Measurements from ENCODE around the gene COL25A1.
A peak's percentile ranks its signal among the peaks of the same experiment; 100 is the strongest.

COL25A1 gene

DNA sequence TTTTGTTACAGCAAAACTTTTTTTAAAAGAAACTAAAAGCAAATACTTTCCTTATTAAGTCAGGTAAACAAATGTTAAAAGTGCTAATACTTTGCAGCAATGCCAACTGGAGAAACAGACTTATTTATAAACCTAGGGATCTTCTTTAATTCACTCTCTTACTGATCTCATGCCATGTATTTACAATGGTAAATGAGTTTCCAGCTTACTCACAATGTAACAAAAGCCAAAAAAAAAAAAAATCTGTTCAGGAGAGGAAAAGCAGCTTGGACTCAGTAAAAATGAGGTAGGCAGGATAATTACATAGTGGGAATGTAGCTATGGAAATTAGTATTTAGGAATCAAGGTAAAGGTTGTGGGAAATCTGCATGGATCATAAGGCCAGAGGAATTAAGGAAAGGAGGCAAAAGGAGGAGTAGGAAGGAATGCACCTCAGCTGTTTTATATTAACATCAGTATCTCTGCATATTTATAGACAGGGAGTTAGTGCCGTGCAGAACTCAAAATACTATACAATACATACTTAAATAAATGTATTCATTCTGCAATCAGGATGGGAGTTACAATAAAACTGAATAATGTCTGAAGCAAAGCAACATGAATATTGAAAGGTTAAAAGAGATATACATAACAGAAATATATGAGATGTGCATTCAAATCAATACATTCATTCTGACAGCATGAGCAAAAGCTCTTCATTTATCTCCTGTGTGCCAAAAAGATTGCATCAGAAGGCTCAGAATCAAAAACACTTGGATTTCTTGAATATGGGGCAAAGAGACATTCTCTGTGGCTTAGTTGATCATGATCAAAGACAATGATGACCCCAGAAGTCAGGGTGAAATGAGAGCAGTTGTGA lies 481.7 kb downstream of the COL25A1 start:
- H3K9ac ChIP-seq (ENCODE audit: low read length in 5 of 5) = no peak overlapping the region

DNA sequence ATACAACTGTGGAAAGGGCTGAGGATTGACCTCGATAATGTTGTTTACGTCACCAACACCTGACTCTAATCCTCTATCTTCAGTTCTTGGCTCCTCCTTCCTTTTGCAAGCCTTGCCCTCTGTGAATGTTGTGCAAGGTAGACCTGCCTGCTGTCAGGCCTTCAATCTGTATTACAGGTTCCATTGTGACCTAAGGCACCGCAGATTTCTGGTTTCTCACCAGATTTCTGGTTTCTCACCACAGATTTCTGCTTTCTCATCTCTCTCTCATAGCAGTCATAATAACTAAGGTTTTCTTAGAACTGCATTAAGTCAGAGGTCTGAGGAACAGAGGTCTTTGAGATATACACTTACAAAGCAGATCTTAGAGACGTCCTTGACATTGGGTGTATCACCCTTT lies 488.1 kb downstream of the COL25A1 start:
- no peak overlapping the region for H3K27ac ChIP-seq (ENCODE audit: low read depth, low read length)
- no peak overlapping the region for H3K4me3 ChIP-seq (ENCODE audit: low read depth in 1 of 5, low read length in 5 of 5)
- H3K36me3 ChIP-seq (ENCODE audit: control insufficient read depth in 5 of 5, insufficient read depth in 5 of 5, low read length in 5 of 5) = no peaks in the 10 kb centered on the region
- H3K4me1 ChIP-seq (ENCODE audit: control insufficient read depth in 5 of 5, insufficient read depth in 5 of 5, low read length in 5 of 5) = no peaks in the 10 kb centered on the region
- no peak overlapping the region for H3K9ac ChIP-seq (ENCODE audit: low read length in 5 of 5)
- no peaks in the 10 kb centered on the region for H3K9me3 ChIP-seq (ENCODE audit: control insufficient read depth in 5 of 5, low read length in 5 of 5)
- H3K27me3 ChIP-seq (ENCODE audit: control insufficient read depth in 5 of 5, insufficient read depth in 4 of 5, low read length in 5 of 5) = no peaks in the 10 kb centered on the region

More for the DNA sequence above, 481.7 kb downstream of the COL25A1 start:
- H3K9me3 ChIP-seq (ENCODE audit: control insufficient read depth in 5 of 5, low read length in 5 of 5) = no peaks in the 10 kb centered on the region
- H3K4me1 ChIP-seq (ENCODE audit: control insufficient read depth in 5 of 5, insufficient read depth in 5 of 5, low read length in 5 of 5) = peaks cover 0 to 22% (median 8%) of the 10 kb centered on the region in 5 donors
- H3K27me3 ChIP-seq (ENCODE audit: control insufficient read depth in 5 of 5, insufficient read depth in 4 of 5, low read length in 5 of 5) = no peaks in the 10 kb centered on the region
- no peak overlapping the region for H3K4me3 ChIP-seq (ENCODE audit: low read depth in 1 of 5, low read length in 5 of 5)
- H3K27ac ChIP-seq (ENCODE audit: low read depth, low read length) = no peak overlapping the region
- H3K36me3 ChIP-seq (ENCODE audit: control insufficient read depth in 5 of 5, insufficient read depth in 5 of 5, low read length in 5 of 5) = no peaks in the 10 kb centered on the region

DNA sequence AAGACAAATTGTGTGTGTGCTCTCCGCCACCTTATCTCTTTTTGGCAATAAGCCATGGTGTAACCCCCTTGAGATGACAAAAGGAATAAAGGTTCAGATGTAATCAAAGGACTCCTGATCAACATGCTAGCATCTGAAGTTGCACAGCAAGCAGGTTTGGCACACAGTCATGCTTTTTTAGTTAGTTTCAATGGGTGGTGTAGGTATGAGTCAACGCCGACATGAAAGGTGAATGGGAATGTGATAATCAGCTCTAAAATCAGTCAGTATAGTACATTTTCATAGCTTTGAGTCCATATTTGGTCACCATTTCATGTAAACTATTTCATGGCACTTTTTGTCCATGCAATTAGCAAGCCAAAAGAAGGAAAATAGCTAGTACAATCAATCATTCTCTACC lies 489.2 kb downstream of the COL25A1 start:
- no peak overlapping the region for H3K4me3 ChIP-seq (ENCODE audit: low read depth in 1 of 5, low read length in 5 of 5)
- H3K9ac ChIP-seq (ENCODE audit: low read length in 5 of 5) = no peak overlapping the region
- no peaks in the 10 kb centered on the region for H3K36me3 ChIP-seq (ENCODE audit: control insufficient read depth in 5 of 5, insufficient read depth in 5 of 5, low read length in 5 of 5)
- no peaks in the 10 kb centered on the region for H3K4me1 ChIP-seq (ENCODE audit: control insufficient read depth in 5 of 5, insufficient read depth in 5 of 5, low read length in 5 of 5)
- H3K27ac ChIP-seq (ENCODE audit: low read depth, low read length) = no peak overlapping the region
- no peaks in the 10 kb centered on the region for H3K9me3 ChIP-seq (ENCODE audit: control insufficient read depth in 5 of 5, low read length in 5 of 5)
- H3K27me3 ChIP-seq (ENCODE audit: control insufficient read depth in 5 of 5, insufficient read depth in 4 of 5, low read length in 5 of 5) = no peaks in the 10 kb centered on the region

DNA sequence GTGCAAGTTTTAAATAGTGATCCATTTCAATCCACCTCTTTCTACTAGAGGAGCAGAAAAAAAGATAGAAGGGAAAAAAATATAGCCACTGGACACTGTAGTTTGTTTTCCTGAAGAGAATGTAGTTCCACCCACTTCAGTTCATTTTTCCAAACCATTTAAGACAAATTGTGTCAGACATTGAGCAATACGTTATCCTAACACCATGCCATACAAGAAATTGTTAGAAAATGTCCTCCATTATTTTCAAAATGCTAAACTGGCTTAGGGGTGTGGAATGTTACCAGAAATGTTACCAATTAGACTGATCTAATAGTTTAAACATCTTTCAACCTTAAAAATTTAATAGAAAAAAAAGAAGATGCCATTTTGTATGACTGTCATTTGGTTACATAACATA lies 491.0 kb downstream of the COL25A1 start:
- H3K36me3 ChIP-seq (ENCODE audit: control insufficient read depth in 5 of 5, insufficient read depth in 5 of 5, low read length in 5 of 5) = no peaks in the 10 kb centered on the region
- H3K9me3 ChIP-seq (ENCODE audit: control insufficient read depth in 5 of 5, low read length in 5 of 5) = no peaks in the 10 kb centered on the region
- no peaks in the 10 kb centered on the region for H3K4me1 ChIP-seq (ENCODE audit: control insufficient read depth in 5 of 5, insufficient read depth in 5 of 5, low read length in 5 of 5)
- no peak overlapping the region for H3K9ac ChIP-seq (ENCODE audit: low read length in 5 of 5)
- no peak overlapping the region for H3K27ac ChIP-seq (ENCODE audit: low read depth, low read length)
- H3K27me3 ChIP-seq (ENCODE audit: control insufficient read depth in 5 of 5, insufficient read depth in 4 of 5, low read length in 5 of 5) = no peaks in the 10 kb centered on the region
- H3K4me3 ChIP-seq (ENCODE audit: low read depth in 1 of 5, low read length in 5 of 5) = no peak overlapping the region

DNA sequence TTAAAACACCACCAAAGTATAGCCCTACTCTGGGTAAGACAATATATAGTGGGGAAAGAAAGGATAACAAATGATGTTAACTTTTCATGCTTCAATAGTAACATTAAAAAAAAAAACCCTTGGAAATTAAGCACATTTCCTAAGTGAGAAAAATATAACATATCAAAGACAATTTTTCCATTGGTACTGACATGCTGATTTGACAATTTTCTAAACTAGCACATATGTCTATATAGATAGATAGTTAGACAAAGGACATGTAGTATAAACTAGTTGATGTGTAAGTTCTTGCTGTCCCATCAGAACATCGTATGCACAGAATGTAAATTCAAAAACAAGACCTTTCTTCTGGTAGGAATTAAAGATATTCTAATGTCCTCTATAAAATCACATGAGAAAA lies 492.4 kb downstream of the COL25A1 start:
- Histone ChIP-seq H3K36me3 (ENCODE audit: control insufficient read depth in 5 of 5, insufficient read depth in 5 of 5, low read length in 5 of 5) (no peaks in the 10 kb centered on the region), H3K9ac (ENCODE audit: low read length in 5 of 5) (no peak overlapping the region)

DNA sequence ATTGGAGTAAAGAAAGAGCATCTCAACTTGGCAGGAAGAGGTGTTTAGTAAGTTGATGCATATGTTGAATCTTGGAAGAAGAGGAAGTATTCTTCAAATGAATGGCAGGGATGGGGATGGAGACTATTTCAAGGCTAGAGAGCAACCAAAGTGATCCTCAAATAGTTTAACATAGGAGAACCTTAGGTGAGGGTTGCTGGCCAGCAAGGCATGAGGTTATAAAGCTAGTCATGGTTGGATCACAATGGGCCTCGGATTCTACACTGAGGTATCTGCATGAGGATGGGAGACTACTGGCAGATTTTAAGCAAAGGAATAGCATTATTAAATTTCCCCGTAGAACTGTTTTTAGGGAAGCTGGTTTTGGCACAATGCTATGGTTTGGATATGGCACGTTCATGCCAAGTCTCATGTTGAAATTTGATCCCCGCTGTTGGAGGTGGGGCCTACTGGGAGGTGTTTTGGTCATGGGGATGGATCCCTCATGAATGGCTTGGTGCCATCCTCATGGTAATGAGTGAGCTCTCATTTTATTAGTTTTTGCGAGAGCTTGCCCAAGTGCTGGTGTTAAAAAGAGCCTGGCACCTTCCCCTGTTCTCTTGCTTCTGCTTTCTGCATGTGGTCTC lies 497.7 kb downstream of the COL25A1 start:
- Histone ChIP-seq H3K36me3 (ENCODE audit: control insufficient read depth in 5 of 5, insufficient read depth in 5 of 5, low read length in 5 of 5) (no peaks in the 10 kb centered on the region), H3K4me1 (ENCODE audit: control insufficient read depth in 5 of 5, insufficient read depth in 5 of 5, low read length in 5 of 5) (no peaks in the 10 kb centered on the region), H3K9me3 (ENCODE audit: control insufficient read depth in 5 of 5, low read length in 5 of 5) (no peaks in the 10 kb centered on the region), H3K27ac (ENCODE audit: low read depth, low read length) (no peak overlapping the region), H3K4me3 (ENCODE audit: low read depth in 1 of 5, low read length in 5 of 5) (no peak overlapping the region), H3K27me3 (ENCODE audit: control insufficient read depth in 5 of 5, insufficient read depth in 4 of 5, low read length in 5 of 5) (no peaks in the 10 kb centered on the region), H3K9ac (ENCODE audit: low read length in 5 of 5) (no peak overlapping the region)

More for the DNA sequence above, 492.4 kb downstream of the COL25A1 start:
- no peak overlapping the region for H3K27ac ChIP-seq (ENCODE audit: low read depth, low read length)
- H3K9me3 ChIP-seq (ENCODE audit: control insufficient read depth in 5 of 5, low read length in 5 of 5) = no peaks in the 10 kb centered on the region
- H3K4me1 ChIP-seq (ENCODE audit: control insufficient read depth in 5 of 5, insufficient read depth in 5 of 5, low read length in 5 of 5) = no peaks in the 10 kb centered on the region
- H3K4me3 ChIP-seq (ENCODE audit: low read depth in 1 of 5, low read length in 5 of 5) = no peak overlapping the region
- no peaks in the 10 kb centered on the region for H3K27me3 ChIP-seq (ENCODE audit: control insufficient read depth in 5 of 5, insufficient read depth in 4 of 5, low read length in 5 of 5)

DNA sequence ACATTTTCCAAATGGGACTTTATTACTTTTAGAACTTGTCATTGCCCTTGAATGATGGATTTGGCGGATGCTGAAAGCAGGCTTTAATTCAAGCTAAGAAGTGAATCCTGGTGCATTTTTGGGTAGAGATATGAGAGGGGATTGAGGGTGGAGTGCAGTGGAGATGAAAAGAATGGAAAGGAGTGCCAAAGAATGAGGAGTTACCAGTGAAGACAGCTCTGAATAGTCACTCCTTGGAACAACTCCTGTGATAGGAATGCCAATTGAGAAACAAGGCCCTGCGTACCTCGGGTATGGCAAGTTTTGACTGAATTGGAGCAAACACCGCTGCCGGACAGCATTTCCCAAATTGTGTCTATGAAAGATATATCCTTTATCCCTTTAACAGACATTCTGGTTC lies 503.2 kb downstream of the COL25A1 start:
- H3K27me3 ChIP-seq (ENCODE audit: control insufficient read depth in 5 of 5, insufficient read depth in 4 of 5, low read length in 5 of 5) = no peaks in the 10 kb centered on the region
- no peaks in the 10 kb centered on the region for H3K36me3 ChIP-seq (ENCODE audit: control insufficient read depth in 5 of 5, insufficient read depth in 5 of 5, low read length in 5 of 5)
- no peak overlapping the region for H3K9ac ChIP-seq (ENCODE audit: low read length in 5 of 5)
- H3K4me3 ChIP-seq (ENCODE audit: low read depth in 1 of 5, low read length in 5 of 5) = no peak overlapping the region
- peaks cover 0 to 18% (median 10%) of the 10 kb centered on the region in 5 donors for H3K4me1 ChIP-seq (ENCODE audit: control insufficient read depth in 5 of 5, insufficient read depth in 5 of 5, low read length in 5 of 5)
- no peak overlapping the region for H3K27ac ChIP-seq (ENCODE audit: low read depth, low read length)
- no peaks in the 10 kb centered on the region for H3K9me3 ChIP-seq (ENCODE audit: control insufficient read depth in 5 of 5, low read length in 5 of 5)

DNA sequence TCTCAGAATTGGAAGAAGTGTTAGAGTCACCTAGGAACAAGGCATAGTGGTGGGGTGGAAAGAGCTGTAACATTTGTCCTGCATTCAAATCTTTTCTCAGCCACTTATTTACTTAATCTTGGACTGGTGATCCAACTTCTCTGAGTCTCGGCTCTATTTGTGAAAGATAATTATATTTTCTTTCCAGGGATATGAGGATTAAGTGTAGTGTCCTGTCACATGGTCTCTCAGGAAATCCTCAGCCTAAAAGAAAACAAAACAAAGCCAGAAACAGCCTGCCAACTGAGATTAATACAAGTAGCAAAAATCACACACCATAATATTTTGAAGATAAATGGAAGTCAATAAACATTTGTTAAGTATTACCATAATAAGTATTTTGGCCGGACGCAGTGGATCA lies 506.3 kb downstream of the COL25A1 start:
- H3K9ac ChIP-seq (ENCODE audit: low read length in 5 of 5) = peak overlapping the region in 1 of 5 donors; percentile 12
- H3K9me3 ChIP-seq (ENCODE audit: control insufficient read depth in 5 of 5, low read length in 5 of 5) = no peaks in the 10 kb centered on the region
- no peaks in the 10 kb centered on the region for H3K27me3 ChIP-seq (ENCODE audit: control insufficient read depth in 5 of 5, insufficient read depth in 4 of 5, low read length in 5 of 5)
- H3K4me3 ChIP-seq (ENCODE audit: low read depth in 1 of 5, low read length in 5 of 5) = no peak overlapping the region
- H3K27ac ChIP-seq (ENCODE audit: low read depth, low read length) = peak overlapping the region; percentile 87
- H3K4me1 ChIP-seq (ENCODE audit: control insufficient read depth in 5 of 5, insufficient read depth in 5 of 5, low read length in 5 of 5) = peaks cover 0 to 30% (median 19%) of the 10 kb centered on the region in 5 donors
- H3K36me3 ChIP-seq (ENCODE audit: control insufficient read depth in 5 of 5, insufficient read depth in 5 of 5, low read length in 5 of 5) = no peaks in the 10 kb centered on the region

DNA sequence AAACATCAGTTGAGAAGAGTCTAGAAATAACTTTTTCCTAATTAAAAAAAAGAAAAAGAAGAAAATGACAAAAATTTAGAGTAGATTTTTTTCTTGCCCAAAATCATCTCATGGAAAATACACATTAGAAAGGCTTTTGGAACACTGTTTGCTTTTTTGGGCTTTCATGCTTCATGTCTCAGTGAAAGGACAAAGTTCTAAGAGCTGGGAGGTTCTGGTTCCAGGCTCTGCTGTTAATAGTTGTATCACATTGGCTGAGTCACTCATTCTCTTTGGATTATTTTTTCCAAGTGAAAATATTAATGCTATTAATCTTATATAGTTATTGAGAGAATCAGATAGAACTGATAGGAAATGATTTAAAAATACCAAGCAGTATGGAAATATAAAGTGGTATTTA lies 506.7 kb downstream of the COL25A1 start:
- Histone ChIP-seq H3K4me3 (ENCODE audit: low read depth in 1 of 5, low read length in 5 of 5) (no peak overlapping the region), H3K9me3 (ENCODE audit: control insufficient read depth in 5 of 5, low read length in 5 of 5) (no peaks in the 10 kb centered on the region), H3K4me1 (ENCODE audit: control insufficient read depth in 5 of 5, insufficient read depth in 5 of 5, low read length in 5 of 5) (peaks cover 0 to 30% (median 19%) of the 10 kb centered on the region in 5 donors), H3K27ac (ENCODE audit: low read depth, low read length) (peak overlapping the region; percentile 87), H3K9ac (ENCODE audit: low read length in 5 of 5) (no peak overlapping the region), H3K36me3 (ENCODE audit: control insufficient read depth in 5 of 5, insufficient read depth in 5 of 5, low read length in 5 of 5) (no peaks in the 10 kb centered on the region), H3K27me3 (ENCODE audit: control insufficient read depth in 5 of 5, insufficient read depth in 4 of 5, low read length in 5 of 5) (no peaks in the 10 kb centered on the region)

DNA sequence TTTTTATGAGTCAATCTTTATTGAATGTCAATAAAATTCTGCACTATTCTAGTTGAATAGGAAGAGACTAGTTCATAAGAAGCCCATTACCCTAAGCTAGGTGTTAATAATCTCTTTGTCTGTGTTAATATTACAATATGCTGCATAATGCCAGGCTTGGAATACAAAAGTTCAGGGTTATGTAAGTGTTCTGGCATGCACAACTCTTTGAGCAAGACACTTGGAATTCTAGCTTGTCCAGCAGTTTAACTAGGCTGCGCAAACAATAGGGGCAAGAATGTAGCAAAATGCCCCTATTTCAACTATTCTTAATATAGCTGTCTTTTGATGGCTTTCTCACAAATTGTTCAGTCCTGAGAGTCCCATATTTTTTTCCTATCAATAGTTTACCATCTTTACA lies 508.3 kb downstream of the COL25A1 start:
- peaks cover 0 to 30% (median 19%) of the 10 kb centered on the region in 5 donors for H3K4me1 ChIP-seq (ENCODE audit: control insufficient read depth in 5 of 5, insufficient read depth in 5 of 5, low read length in 5 of 5)
- H3K27me3 ChIP-seq (ENCODE audit: control insufficient read depth in 5 of 5, insufficient read depth in 4 of 5, low read length in 5 of 5) = no peaks in the 10 kb centered on the region
- no peaks in the 10 kb centered on the region for H3K9me3 ChIP-seq (ENCODE audit: control insufficient read depth in 5 of 5, low read length in 5 of 5)
- H3K27ac ChIP-seq (ENCODE audit: low read depth, low read length) = no peak overlapping the region
- no peaks in the 10 kb centered on the region for H3K36me3 ChIP-seq (ENCODE audit: control insufficient read depth in 5 of 5, insufficient read depth in 5 of 5, low read length in 5 of 5)
- H3K9ac ChIP-seq (ENCODE audit: low read length in 5 of 5) = peak overlapping the region in 1 of 5 donors; percentile 20
- no peak overlapping the region for H3K4me3 ChIP-seq (ENCODE audit: low read depth in 1 of 5, low read length in 5 of 5)

Data from subcutaneous abdominal adipose tissue (tissue), 5 donors.